HFFc6 (cell line): ENCODE measurements around the gene GALNT2. TPM values are rescaled to one million over a fixed set of nuclear protein-coding genes. Genes with fewer than 3 reads are reported as not detected.

ENCODE experiments used
- DNase-seq: peaks from one replicate; pipeline ENCODE4 v3.0.0-alpha.2; 2018
- H3K27ac Mint-ChIP-seq: 2 replicates; pipeline ENCODE4 v1.8.0; 2020; ENCODE audit warnings: mild to moderate bottlenecking, mixed read lengths
- H3K27me3 Mint-ChIP-seq: 2 replicates; pipeline ENCODE4 v1.8.0; 2021; ENCODE audit warnings: mild to moderate bottlenecking, moderate library complexity, mixed read lengths; ENCODE audit not compliant: insufficient read depth
- H3K36me3 Mint-ChIP-seq: 2 replicates; pipeline ENCODE4 v1.8.0; 2021; ENCODE audit warnings: low read depth, mixed read lengths
- H3K4me1 Mint-ChIP-seq: 2 replicates; pipeline ENCODE4 v1.8.0; 2020; ENCODE audit warnings: low read depth, mixed read lengths
- H3K4me3 Mint-ChIP-seq: 2 replicates; pipeline ENCODE4 v1.8.0; 2020; ENCODE audit warnings: mild to moderate bottlenecking, moderate library complexity, mixed read lengths
- H3K9me3 Mint-ChIP-seq: 2 replicates; pipeline ENCODE4 v1.8.0; 2020; ENCODE audit warnings: mild to moderate bottlenecking, mixed read lengths
- CTCF ChIP-seq: fragments of 200-600 bp; sonication (generic); IDR thresholded peaks from 2 replicates; pipeline ENCODE4 v1.5.0; 2021; ENCODE audit warnings: antibody characterized with exemption, mild to moderate bottlenecking
- total RNA-seq, 6 experiments: library from RNA; stranded (reverse); fragmentation: NEBNext Ultra II Directional; extraction: Animal tissue kit (Norgen Biotek cat#: 25700); gene quantifications; 2 replicates in 1 of 6; 3 replicates in 5 of 6; pipeline ENCODE4 v1.2.3, GENCODE V29; 2021

The GALNT2 gene
- total RNA-seq, 6 experiments from 2014 or later: 174 to 194 (median 181) TPM

- Mint-ChIP-seq H3K27me3 (peaks cover 20% of the 10 kb centered on the region), H3K36me3 (no peaks in the 10 kb centered on the region), H3K4me3 (no peak overlapping the region), H3K27ac (no peak overlapping the region), H3K4me1 (peaks cover 10% of the 10 kb centered on the region), H3K9me3 (no peaks in the 10 kb centered on the region)
- TF ChIP-seq CTCF: no peak
- DNase-seq: no peak
Observed at GRCh38 chr1:230047114-230047865, 19.7 kb upstream of the GALNT2 start.

- Mint-ChIP-seq H3K4me3 (no peak overlapping the region), H3K27me3 (peaks cover 23% of the 10 kb centered on the region), H3K27ac (no peak overlapping the region), H3K9me3 (no peaks in the 10 kb centered on the region), H3K4me1 (peaks cover 10% of the 10 kb centered on the region), H3K36me3 (no peaks in the 10 kb centered on the region)
- TF ChIP-seq CTCF: no peak
- no peak for DNase-seq
Observed at GRCh38 chr1:230048322-230048721, 18.7 kb upstream of the GALNT2 start.

DNA sequence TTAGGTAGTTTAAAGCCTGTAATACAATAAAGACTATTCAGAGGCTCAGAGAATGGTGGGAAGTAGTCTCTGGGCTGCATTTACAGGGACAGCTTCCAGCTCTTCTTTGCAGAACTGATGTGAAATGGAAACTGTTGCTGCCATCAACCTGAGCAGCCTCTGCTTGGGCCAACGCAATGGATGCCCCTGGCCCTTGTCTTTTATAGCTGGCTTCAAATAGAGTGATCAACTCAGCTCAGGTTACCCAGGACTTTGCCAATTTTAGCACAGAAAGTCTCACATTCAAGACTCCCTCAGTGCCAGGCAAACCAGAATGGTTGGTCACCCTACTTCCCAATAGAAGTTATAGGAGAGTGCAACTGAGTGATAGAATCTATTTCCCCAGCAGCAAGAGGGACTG, 18.1 kb upstream of the GALNT2 start:
- no peak overlapping the region for H3K27ac Mint-ChIP-seq
- TF ChIP-seq CTCF: no peak
- no peak overlapping the region for H3K4me3 Mint-ChIP-seq
- no peaks in the 10 kb centered on the region for H3K36me3 Mint-ChIP-seq
- H3K9me3 Mint-ChIP-seq: no peaks in the 10 kb centered on the region
- H3K27me3 Mint-ChIP-seq: peaks cover 21% of the 10 kb centered on the region
- H3K4me1 Mint-ChIP-seq: peaks cover 10% of the 10 kb centered on the region
- no peak for DNase-seq

DNA sequence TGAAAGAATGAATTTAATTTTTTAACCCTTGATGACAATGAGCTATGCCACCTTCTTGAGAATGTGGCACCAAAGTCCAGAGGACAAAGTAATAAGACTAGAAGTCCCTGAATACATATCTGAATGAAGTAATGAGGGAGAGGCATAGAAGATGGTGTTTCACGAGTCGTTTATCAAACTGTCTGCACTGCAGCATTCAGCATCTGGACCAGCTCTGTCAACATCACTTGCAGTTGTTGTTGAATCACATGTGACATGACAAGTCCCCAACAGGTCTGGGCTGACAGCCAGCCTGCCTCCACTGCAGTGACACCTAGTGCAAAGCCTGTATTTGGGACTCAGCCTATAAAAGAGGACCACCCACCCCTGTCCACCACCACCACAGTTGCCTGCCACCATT, 17.3 kb upstream of the GALNT2 start:
- Mint-ChIP-seq H3K36me3 (no peaks in the 10 kb centered on the region), H3K9me3 (no peaks in the 10 kb centered on the region), H3K4me3 (no peak overlapping the region), H3K27ac (no peak overlapping the region), H3K27me3 (peaks cover 21% of the 10 kb centered on the region), H3K4me1 (peaks cover 10% of the 10 kb centered on the region)
- TF ChIP-seq CTCF: no peak
- no peak for DNase-seq

- H3K9me3 Mint-ChIP-seq: no peaks in the 10 kb centered on the region
- H3K4me3 Mint-ChIP-seq: no peak overlapping the region
- peaks cover 21% of the 10 kb centered on the region for H3K27me3 Mint-ChIP-seq
- no peak for DNase-seq
- peaks cover 10% of the 10 kb centered on the region for H3K4me1 Mint-ChIP-seq
- H3K36me3 Mint-ChIP-seq: no peaks in the 10 kb centered on the region
- no peak overlapping the region for H3K27ac Mint-ChIP-seq
- no peak for TF ChIP-seq CTCF
Observed at GRCh38 chr1:230050973-230051735, 15.9 kb upstream of the GALNT2 start.
